Neural progenitor cell (in vitro differentiated cells): ENCODE measurements around the gene HEATR5A.

ENCODE experiments used
- CTCF ChIP-seq: fragments of 200-600 bp; sonication (generic); IDR thresholded peaks from 2 replicates; pipeline ENCODE4 v1.5.1; 2017; ENCODE audit warnings: antibody characterized with exemption, mild to moderate bottlenecking
- EZH2 ChIP-seq: fragments of 200-600 bp; sonication (generic); IDR thresholded peaks from 2 replicates; pipeline ENCODE4 v1.6.1; 2017; ENCODE audit warnings: antibody characterized with exemption, mild to moderate bottlenecking, moderate library complexity
- EZH2phosphoT487 ChIP-seq: fragments of 200-600 bp; sonication (generic); IDR thresholded peaks from 2 replicates; pipeline ENCODE4 v1.6.1; 2017; ENCODE audit warnings: antibody characterized with exemption

GRCh38 chr14:31360919-31361662 is 59.3 kb downstream of the HEATR5A start:
- TF ChIP-seq CTCF (no peak), EZH2 (no peak), EZH2phosphoT487 (no peak)
